Left lung (tissue), 10 donors: ENCODE data around the gene KRT83. TPM values are rescaled to one million over a fixed set of nuclear protein-coding genes. Genes with fewer than 3 reads are reported as not detected.

Source experiments
- ATAC-seq: fragments of 200-7000 bp; cut with Tn5 transposase; one replicate; pipeline ENCODE4 v1.9.1; 2020; ENCODE audit warnings: moderate library complexity
- DNase-seq, 4 donors: peaks; one replicate each; pipeline ENCODE4 v3.0.0-alpha.2; 2013 to 2020
- H3K27ac ChIP-seq, 2 donors: fragments of 200-600 bp; sonication (generic) in 1 of 2; one replicate each; pipeline versions ENCODE4 v1.5.0 to v1.8.0; 2020 to 2021
- H3K27me3 ChIP-seq, 2 donors: fragments of 200-600 bp; sonication (generic) in 1 of 2; one replicate each; pipeline versions ENCODE4 v1.5.0 to v1.8.0; 2020 to 2021
- H3K36me3 ChIP-seq, 2 donors: fragments of 200-600 bp; sonication (generic) in 1 of 2; one replicate each; pipeline versions ENCODE4 v1.5.0 to v1.8.0; 2020 to 2021
- H3K4me1 ChIP-seq, 2 donors: fragments of 200-600 bp; one replicate each; pipeline ENCODE4 v1.8.0; 2021
- H3K4me3 ChIP-seq, 2 donors: fragments of 200-600 bp; sonication (generic) in 1 of 2; one replicate each; pipeline versions ENCODE4 v1.5.0 to v1.8.0; 2020 to 2021; ENCODE audit warnings: mild to moderate bottlenecking in 1 of 2
- H3K9me3 ChIP-seq, 2 donors: fragments of 200-600 bp; sonication (generic) in 1 of 2; one replicate each; pipeline versions ENCODE4 v1.5.0 to v1.8.0; 2020 to 2021
- intact Hi-C, 2 donors: fragments of 100-400 bp; cut with DNase I; formaldehyde crosslinking; loops; one replicate each; pipeline versions ENCODE4 v1.11.2 to v1.14.2; 2022
- polyA plus RNA-seq, 6 donors: library from polyadenylated mRNA; unstranded; fragments of 120-200 nt; gene quantifications; one replicate each; pipeline ENCODE4 v1.2.1, GENCODE V29; 2013; ENCODE audit not compliant: insufficient read length in 6 of 6
- total RNA-seq, 2 donors: library from RNA; stranded (reverse); fragmentation: NEBNext Ultra II Directional; extraction: Animal tissue kit (Norgen Biotek cat#: 25700); gene quantifications; one replicate each; pipeline ENCODE4 v1.2.1, GENCODE V29; 2021
- TF ChIP-seq, protein P1 (sequence below), 2 donors: fragments of 200-600 bp; sonication (generic) in 1 of 2; IDR thresholded peaks; one replicate each; pipeline versions ENCODE4 v1.5.0 to v1.8.0; 2021; ENCODE audit warnings: antibody characterized with exemption in 2 of 2
- donor health status: DM: no; HTN: yes; CAD: no.
- donor health status: DM: no; HTN: no; CAD: no.

KRT83 gene
- total and polyA plus RNA-seq, 8 donors = not detected

DNA sequence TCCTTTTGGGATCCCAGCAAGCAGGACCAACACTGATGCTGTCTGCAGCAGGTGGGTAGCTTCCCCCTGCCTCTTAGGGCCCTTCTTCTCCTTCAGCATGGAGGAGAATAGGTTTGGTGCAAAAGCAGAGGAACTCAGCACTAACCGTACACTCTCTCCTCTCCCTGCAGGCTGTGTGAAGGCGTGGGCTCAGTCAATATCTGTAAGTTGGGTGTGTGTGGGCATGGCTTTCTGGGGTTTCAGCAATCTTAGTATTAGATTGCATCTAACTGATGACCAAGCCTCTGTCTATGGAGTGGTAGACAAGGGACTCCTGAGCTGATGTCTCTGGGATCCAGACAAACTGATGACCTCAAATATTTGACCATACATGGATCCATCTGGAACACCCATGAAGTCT lies 31.8 kb upstream of the KRT83 start:
- DNase-seq (no peak), ATAC-seq (no peak)
- TF ChIP-seq, protein P1, sequence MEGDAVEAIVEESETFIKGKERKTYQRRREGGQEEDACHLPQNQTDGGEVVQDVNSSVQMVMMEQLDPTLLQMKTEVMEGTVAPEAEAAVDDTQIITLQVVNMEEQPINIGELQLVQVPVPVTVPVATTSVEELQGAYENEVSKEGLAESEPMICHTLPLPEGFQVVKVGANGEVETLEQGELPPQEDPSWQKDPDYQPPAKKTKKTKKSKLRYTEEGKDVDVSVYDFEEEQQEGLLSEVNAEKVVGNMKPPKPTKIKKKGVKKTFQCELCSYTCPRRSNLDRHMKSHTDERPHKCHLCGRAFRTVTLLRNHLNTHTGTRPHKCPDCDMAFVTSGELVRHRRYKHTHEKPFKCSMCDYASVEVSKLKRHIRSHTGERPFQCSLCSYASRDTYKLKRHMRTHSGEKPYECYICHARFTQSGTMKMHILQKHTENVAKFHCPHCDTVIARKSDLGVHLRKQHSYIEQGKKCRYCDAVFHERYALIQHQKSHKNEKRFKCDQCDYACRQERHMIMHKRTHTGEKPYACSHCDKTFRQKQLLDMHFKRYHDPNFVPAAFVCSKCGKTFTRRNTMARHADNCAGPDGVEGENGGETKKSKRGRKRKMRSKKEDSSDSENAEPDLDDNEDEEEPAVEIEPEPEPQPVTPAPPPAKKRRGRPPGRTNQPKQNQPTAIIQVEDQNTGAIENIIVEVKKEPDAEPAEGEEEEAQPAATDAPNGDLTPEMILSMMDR (IDR thresholded peaks at IDR 0.05) = no peak
- no peaks in the 10 kb centered on the region for H3K36me3 ChIP-seq
- peaks cover 0 to 15% of the 10 kb centered on the region in 2 donors for H3K27me3 ChIP-seq
- intact Hi-C loops = no loop called here
- no peaks in the 10 kb centered on the region for H3K9me3 ChIP-seq
- no peak overlapping the region for H3K4me3 ChIP-seq
- H3K27ac ChIP-seq = no peak overlapping the region
- H3K4me1 ChIP-seq = no peaks in the 10 kb centered on the region

DNA sequence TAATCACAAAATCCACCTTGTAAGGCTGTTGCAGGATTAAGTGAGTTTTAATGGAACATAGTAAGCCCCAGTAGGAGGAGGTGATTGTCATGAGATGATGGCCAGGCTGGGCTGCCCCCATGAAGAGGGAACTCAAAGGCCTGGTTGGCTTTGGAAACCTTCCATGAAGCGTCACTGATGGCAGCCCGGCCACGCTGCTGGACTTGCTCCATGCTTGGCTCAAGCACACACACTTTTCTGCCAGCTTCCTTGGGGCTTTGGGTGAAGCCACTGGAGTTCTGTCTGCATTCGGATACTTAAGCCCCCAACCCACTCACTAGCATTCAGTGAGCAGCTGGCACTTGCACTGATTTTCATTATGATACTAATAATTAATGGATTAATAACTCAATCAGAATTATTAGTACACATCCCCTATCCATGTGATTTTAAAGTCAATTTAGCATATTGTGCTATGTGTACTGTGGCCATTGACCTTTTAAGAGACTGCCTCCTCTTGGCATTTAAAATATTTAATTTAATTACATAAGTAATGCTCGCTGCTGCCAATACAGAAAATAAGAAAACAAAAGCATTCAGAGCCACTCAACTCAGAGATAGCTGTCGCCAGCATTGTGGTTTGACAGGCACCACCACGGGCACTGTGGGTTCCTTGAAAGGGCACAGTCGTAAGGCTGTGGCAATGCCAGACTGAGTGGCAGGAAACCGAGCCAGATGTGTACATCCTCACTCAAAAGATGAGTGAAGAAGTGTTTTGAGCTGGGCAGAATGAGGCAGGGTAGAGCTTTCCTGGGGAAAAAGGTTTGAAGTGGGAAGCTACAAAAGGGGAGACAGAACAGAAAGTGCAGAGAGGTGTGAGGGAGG lies 30.2 kb upstream of the KRT83 start:
- H3K27ac ChIP-seq = no peak overlapping the region
- intact Hi-C loops = no loop called here

DNA sequence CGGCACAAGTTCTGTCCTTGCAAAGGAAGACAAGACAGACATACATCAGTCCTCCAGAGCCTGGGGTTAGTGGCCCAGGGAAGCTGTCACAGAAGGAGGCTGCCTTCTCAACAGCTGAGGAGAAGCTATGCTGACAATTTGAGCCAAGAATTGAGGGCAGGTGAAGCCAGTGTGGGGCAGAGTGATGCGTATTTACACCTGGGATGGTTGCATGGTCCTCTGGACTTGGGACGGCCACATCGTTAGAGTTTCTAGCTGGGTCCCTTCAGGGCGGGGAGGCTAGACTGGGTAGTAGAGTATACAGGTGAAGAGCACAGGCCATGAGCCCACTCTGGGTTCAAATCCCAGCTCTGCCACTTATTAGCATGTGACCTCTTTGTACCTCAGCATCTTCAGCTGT lies 29.6 kb upstream of the KRT83 start:
- Histone ChIP-seq H3K4me1 (peaks cover 0 to 5% of the 10 kb centered on the region in 2 donors), H3K36me3 (no peaks in the 10 kb centered on the region), H3K27ac (no peak overlapping the region), H3K4me3 (no peak overlapping the region), H3K27me3 (peaks cover 0 to 5% of the 10 kb centered on the region in 2 donors), H3K9me3 (no peaks in the 10 kb centered on the region)
- intact Hi-C loops = no loop called here
- no peak for ATAC-seq
- DNase-seq = no peak
- TF ChIP-seq, protein P1 (IDR thresholded peaks at IDR 0.05) = no peak

More for the DNA sequence above, 30.2 kb upstream of the KRT83 start:
- ATAC-seq (no peak), DNase-seq (no peak)
- TF ChIP-seq, protein P1 (IDR thresholded peaks at IDR 0.05) = no peak
- peaks cover 0 to 11% of the 10 kb centered on the region in 2 donors for H3K27me3 ChIP-seq
- H3K4me3 ChIP-seq = no peak overlapping the region
- no peaks in the 10 kb centered on the region for H3K4me1 ChIP-seq
- no peaks in the 10 kb centered on the region for H3K9me3 ChIP-seq
- no peaks in the 10 kb centered on the region for H3K36me3 ChIP-seq

DNA sequence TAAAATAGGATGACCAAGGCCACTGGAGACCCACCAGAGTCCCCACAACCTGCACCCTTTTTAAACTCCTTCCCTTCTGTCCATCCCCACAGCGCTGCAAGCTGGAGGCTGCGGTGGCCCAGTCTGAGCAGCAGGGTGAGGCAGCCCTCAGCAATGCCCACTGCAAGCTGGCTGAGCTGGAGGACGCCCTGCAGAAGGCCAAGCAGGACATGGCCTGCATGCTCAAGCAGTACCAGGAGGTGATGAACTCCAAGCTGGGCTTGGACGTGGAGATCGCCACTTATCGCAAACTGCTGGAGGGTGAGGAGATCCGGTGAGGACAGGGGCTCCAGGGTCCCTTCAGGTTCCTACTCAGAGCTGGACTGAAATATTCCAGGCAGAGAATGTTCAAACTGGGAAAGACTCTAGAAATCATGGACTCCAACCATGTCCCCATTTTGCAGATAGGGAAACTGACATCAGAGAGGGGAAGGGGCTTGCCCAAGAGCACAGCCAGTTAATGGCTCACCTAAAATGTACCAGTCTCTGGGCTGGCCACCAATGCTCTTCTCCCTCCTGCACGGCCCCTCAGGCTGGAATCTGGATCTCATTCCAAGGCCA lies 28.9 kb upstream of the KRT83 start:
- H3K4me1 ChIP-seq = peaks cover 0 to 6% of the 10 kb centered on the region in 2 donors
- no peaks in the 10 kb centered on the region for H3K36me3 ChIP-seq
- H3K27me3 ChIP-seq = peaks cover 0 to 4% of the 10 kb centered on the region in 2 donors
- no peak overlapping the region for H3K27ac ChIP-seq
- TF ChIP-seq, protein P1 (IDR thresholded peaks at IDR 0.05) = no peak
- no peaks in the 10 kb centered on the region for H3K9me3 ChIP-seq
- DNase-seq (no peak), ATAC-seq (no peak)
- intact Hi-C loops = no loop called here
- no peak overlapping the region for H3K4me3 ChIP-seq

DNA sequence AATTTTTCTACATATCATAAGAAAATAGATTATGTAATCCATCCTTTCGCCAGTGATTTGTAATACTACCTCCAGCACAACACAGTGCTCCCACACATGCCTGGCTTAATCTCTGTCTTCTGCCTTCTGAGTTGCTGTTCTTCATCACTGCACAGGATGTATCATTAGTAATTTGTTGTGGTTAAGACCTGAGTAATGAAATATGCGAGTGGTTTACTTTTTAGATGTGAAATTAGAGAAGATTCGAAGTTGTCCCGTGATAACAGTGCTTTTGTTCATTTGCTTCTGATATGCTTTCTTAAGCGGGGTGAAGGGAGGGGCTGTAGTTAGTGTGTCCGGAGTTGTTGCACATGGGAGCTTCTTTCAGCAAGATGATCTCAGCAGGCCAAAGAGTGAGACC lies 28.0 kb upstream of the KRT83 start:
- TF ChIP-seq, protein P1 (IDR thresholded peaks at IDR 0.05) = no peak
- H3K36me3 ChIP-seq = no peaks in the 10 kb centered on the region
- DNase-seq (no peak), ATAC-seq (no peak)
- H3K9me3 ChIP-seq = no peaks in the 10 kb centered on the region
- H3K4me1 ChIP-seq = peaks cover 0 to 6% of the 10 kb centered on the region in 2 donors
- no peak overlapping the region for H3K27ac ChIP-seq
- peaks cover 0 to 4% of the 10 kb centered on the region in 2 donors for H3K27me3 ChIP-seq
- intact Hi-C loops = no loop called here
- no peak overlapping the region for H3K4me3 ChIP-seq
